ENCODE measurements around the gene CRADD. TPM values are rescaled to one million over a fixed set of nuclear protein-coding genes. Genes with fewer than 3 reads are reported as not detected.

CRADD gene
- total RNA-seq, 1 donor from 2014 or later: not detected

GRCh38 chr12:93803424-93803807, 126.2 kb downstream of the CRADD start:
- no peak for DNase-seq (ENCODE audit: low spot score in 2 of 2)
- H3K4me1 ChIP-seq: peaks cover 0 to 15% of the 10 kb centered on the region in 2 donors
- no peaks in the 10 kb centered on the region for H3K27me3 ChIP-seq
- TF ChIP-seq, protein P1, sequence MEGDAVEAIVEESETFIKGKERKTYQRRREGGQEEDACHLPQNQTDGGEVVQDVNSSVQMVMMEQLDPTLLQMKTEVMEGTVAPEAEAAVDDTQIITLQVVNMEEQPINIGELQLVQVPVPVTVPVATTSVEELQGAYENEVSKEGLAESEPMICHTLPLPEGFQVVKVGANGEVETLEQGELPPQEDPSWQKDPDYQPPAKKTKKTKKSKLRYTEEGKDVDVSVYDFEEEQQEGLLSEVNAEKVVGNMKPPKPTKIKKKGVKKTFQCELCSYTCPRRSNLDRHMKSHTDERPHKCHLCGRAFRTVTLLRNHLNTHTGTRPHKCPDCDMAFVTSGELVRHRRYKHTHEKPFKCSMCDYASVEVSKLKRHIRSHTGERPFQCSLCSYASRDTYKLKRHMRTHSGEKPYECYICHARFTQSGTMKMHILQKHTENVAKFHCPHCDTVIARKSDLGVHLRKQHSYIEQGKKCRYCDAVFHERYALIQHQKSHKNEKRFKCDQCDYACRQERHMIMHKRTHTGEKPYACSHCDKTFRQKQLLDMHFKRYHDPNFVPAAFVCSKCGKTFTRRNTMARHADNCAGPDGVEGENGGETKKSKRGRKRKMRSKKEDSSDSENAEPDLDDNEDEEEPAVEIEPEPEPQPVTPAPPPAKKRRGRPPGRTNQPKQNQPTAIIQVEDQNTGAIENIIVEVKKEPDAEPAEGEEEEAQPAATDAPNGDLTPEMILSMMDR (IDR thresholded peaks at IDR 0.05): no peak
- H3K27ac ChIP-seq: peak overlapping the region; percentile 58 to 69
- H3K36me3 ChIP-seq: no peaks in the 10 kb centered on the region
- H3K9me3 ChIP-seq: no peaks in the 10 kb centered on the region
- intact Hi-C loops (cut with DNase I): loop anchor here (2.0 kb wide), 1 partner anchor 15 kb away; no protein-coding TSS in a partner anchor
- H3K4me3 ChIP-seq: peak overlapping the region in 1 of 2 donors; percentile 30

GRCh38 chr12:93804392-93805179, 127.4 kb downstream of the CRADD start:
- TF ChIP-seq, protein P1 (IDR thresholded peaks at IDR 0.05): no peak

DNA sequence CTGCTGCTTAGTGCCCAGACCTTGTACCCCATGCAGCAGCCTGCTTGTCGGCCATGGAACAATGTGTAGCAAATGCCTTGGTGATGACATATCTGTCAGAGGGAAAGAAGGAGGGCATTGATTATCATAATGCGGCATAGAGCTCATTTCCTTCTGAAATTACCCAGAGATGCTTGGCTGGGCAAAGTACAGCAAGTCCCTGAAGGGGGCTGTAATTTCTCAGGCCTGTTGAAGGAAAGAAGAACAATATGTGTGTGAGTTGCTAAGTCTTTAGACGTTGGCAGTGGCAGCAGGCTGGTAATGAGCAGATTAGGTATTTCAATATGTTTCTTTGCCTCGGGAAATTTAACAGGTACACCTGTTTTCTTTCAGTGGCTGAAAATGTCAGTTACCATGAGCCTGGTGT, 128.6 kb downstream of the CRADD start:
- H3K27ac ChIP-seq: no peak overlapping the region
- TF ChIP-seq, protein P1 (IDR thresholded peaks at IDR 0.05): no peak
- peaks cover 0 to 21% of the 10 kb centered on the region in 2 donors for H3K4me1 ChIP-seq
- no peak overlapping the region for H3K4me3 ChIP-seq
- H3K36me3 ChIP-seq: no peaks in the 10 kb centered on the region
- intact Hi-C loops (cut with DNase I): no loop called here
- H3K27me3 ChIP-seq: no peaks in the 10 kb centered on the region
- no peak for DNase-seq (ENCODE audit: low spot score in 2 of 2)
- no peaks in the 10 kb centered on the region for H3K9me3 ChIP-seq

More at GRCh38 chr12:93804392-93805179, 127.4 kb downstream of the CRADD start:
- H3K36me3 ChIP-seq: no peaks in the 10 kb centered on the region
- no peak overlapping the region for H3K4me3 ChIP-seq
- H3K9me3 ChIP-seq: no peaks in the 10 kb centered on the region
- H3K27ac ChIP-seq: no peak overlapping the region
- H3K27me3 ChIP-seq: no peaks in the 10 kb centered on the region
- H3K4me1 ChIP-seq: peaks cover 0 to 18% of the 10 kb centered on the region in 2 donors
- intact Hi-C loops (cut with DNase I): no loop called here
- no peak for DNase-seq (ENCODE audit: low spot score in 2 of 2)

DNA sequence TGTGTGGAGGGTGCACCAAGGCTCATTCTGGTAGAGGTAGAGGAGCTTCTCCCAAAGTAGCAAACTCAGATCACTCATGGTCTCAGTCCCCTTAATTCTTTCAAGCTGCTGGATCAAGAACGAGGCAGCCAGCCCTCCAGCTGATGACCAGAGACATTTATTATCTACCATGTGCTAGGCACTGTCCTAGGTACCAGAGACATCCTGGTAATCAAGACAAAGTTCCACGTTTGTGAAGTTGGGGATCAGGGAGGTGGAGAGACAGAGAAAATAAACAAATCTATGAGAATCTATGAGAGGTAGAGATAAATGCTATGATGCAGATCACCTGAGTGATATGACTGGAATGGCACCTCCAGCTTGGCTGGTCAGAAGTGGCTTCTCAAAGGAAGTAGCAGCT, 130.2 kb downstream of the CRADD start:
- Histone ChIP-seq H3K9me3 (no peaks in the 10 kb centered on the region), H3K4me1 (peaks cover 0 to 31% of the 10 kb centered on the region in 2 donors), H3K27me3 (no peaks in the 10 kb centered on the region), H3K4me3 (no peak overlapping the region), H3K36me3 (no peaks in the 10 kb centered on the region), H3K27ac (no peak overlapping the region)
- no peak for DNase-seq (ENCODE audit: low spot score in 2 of 2)
- intact Hi-C loops (cut with DNase I): no loop called here
- TF ChIP-seq, protein P1 (IDR thresholded peaks at IDR 0.05): no peak

DNA sequence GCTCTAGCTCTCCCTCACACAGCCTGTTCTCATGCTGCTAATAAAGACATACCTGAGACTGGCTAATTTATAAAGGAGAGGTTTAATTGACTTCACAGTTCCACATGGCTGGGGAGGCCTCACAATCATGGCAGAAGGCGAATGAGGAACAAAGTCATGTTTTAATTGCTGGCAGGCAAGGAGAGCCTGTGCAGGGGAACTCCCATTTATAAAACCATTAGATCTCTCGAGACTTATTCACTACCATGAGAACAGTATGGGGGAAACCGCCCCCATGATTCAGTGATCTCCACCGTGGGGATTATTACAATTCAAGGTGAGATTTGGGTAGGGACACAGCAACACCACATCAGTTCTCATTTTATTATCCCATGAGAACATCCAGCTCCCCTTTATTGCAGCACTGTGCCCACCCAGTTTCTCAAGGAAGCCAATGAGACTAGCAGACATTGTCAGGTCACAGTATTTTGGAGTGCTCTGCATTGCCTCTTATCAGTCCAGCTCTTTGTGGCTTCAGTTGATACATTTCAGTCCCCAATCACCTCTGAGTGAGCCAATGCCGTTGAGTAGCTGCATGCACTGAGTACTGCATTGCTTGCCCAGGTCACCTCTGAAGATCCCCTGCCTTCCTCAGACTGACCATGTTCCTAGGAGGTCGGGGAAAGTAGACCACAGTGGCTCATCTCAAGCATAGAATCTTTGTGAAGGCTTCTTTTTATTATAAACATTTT, 131.2 kb downstream of the CRADD start:
- H3K4me1 ChIP-seq: peaks cover 0 to 30% of the 10 kb centered on the region in 2 donors
- TF ChIP-seq, protein P1 (IDR thresholded peaks at IDR 0.05): no peak
- H3K27me3 ChIP-seq: no peaks in the 10 kb centered on the region
- H3K9me3 ChIP-seq: no peaks in the 10 kb centered on the region
- H3K27ac ChIP-seq: peak overlapping the region in 1 of 2 donors; percentile 78
- no peak overlapping the region for H3K4me3 ChIP-seq
- no peaks in the 10 kb centered on the region for H3K36me3 ChIP-seq
- no peak for DNase-seq (ENCODE audit: low spot score in 2 of 2)
- intact Hi-C loops (cut with DNase I): no loop called here
